Measurements from ENCODE around the gene NSFL1C. TPM values are rescaled to one million over a fixed set of nuclear protein-coding genes. Genes with fewer than 3 reads are reported as not detected.
A peak's percentile ranks its signal among the peaks of the same experiment; 100 is the strongest.

Gene NSFL1C
- total RNA-seq, 1 experiment from 2014 or later: 76.1 TPM

DNA sequence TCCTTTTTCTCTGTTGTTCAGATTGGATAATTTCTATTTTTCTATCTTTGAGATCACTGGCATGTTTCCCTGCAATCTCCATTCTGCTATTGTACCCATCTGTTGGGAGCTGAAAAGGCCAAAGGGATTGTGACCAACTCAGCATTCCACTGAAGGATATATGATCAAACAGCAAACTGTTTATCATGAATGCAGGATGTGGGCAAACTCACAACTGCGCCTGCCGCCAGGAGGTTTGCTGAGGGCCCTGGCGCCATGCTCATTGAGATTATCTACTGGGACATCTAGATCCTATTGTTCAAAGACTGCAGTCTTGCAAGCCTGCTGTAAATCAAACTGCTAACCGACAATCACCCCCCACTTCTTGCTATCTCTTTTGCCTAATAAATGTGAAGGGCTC lies 69.9 kb downstream of the NSFL1C start:
- H3K27ac Mint-ChIP-seq (ENCODE audit: low read depth, unreplicated experiment): no peak overlapping the region
- H3K4me1 Mint-ChIP-seq (ENCODE audit: insufficient read depth, unreplicated experiment): peaks cover 18% of the 10 kb centered on the region
- no peaks in the 10 kb centered on the region for H3K9me3 Mint-ChIP-seq (ENCODE audit: unreplicated experiment)
- H3K27me3 Mint-ChIP-seq (ENCODE audit: insufficient read depth, unreplicated experiment): no peaks in the 10 kb centered on the region
- ChIA-PET POLR2A (interaction anchor here (1.4 to 1.7 kb wide), 2 partner anchors 12 to 71 kb away, joined by 4 to 6 read pairs; no protein-coding TSS in a partner anchor), CTCF (interaction anchor here (0.6 to 0.9 kb wide), 3 partner anchors 42 to 305 kb away, joined by 3 read pairs; no protein-coding TSS in a partner anchor)
- TF ChIP-seq CTCF (IDR thresholded peaks at IDR 0.05; ENCODE audit: unreplicated experiment): no peak
- H3K4me3 Mint-ChIP-seq (ENCODE audit: unreplicated experiment): no peak overlapping the region
- no peaks in the 10 kb centered on the region for H3K36me3 Mint-ChIP-seq (ENCODE audit: insufficient read depth, unreplicated experiment)
- no TSS peak for BruUV-seq (replicated peaks)
- intact Hi-C loops (cut with micrococcal nuclease): no loop called here
- no peak for DNase-seq (ENCODE audit: unreplicated experiment)

GRCh38 chr20:1396264-1396663 lies 70.4 kb downstream of the NSFL1C start:
- Mint-ChIP-seq H3K36me3 (ENCODE audit: insufficient read depth, unreplicated experiment) (no peaks in the 10 kb centered on the region), H3K27ac (ENCODE audit: low read depth, unreplicated experiment) (no peak overlapping the region), H3K4me1 (ENCODE audit: insufficient read depth, unreplicated experiment) (peaks cover 21% of the 10 kb centered on the region), H3K9me3 (ENCODE audit: unreplicated experiment) (no peaks in the 10 kb centered on the region), H3K27me3 (ENCODE audit: insufficient read depth, unreplicated experiment) (no peaks in the 10 kb centered on the region), H3K4me3 (ENCODE audit: unreplicated experiment) (no peak overlapping the region)
- BruUV-seq (replicated peaks): no TSS peak
- ChIA-PET CTCF (interaction anchor here (0.7 kb wide), 1 partner anchor 989 kb away, joined by 3 read pairs; no protein-coding TSS in a partner anchor), POLR2A (interaction anchor here (1.4 to 1.7 kb wide), 3 partner anchors 13 to 71 kb away, joined by 4 to 6 read pairs (median 4); partner anchors contain the start of gene SDCBP2)
- intact Hi-C loops (cut with micrococcal nuclease): no loop called here
- TF ChIP-seq CTCF (IDR thresholded peaks at IDR 0.05; ENCODE audit: unreplicated experiment): no peak
- DNase-seq (ENCODE audit: unreplicated experiment): no peak

- POLR2A ChIA-PET: interaction anchor here (1.5 kb wide), 1 partner anchor 66 kb away, joined by 4 read pairs; the partner anchor contains the start of gene SDCBP2
- no peaks in the 10 kb centered on the region for H3K36me3 Mint-ChIP-seq (ENCODE audit: insufficient read depth, unreplicated experiment)
- no TSS peak for BruUV-seq (replicated peaks)
Observed at GRCh38 chr20:1394686-1395085, 72.0 kb downstream of the NSFL1C start.

DNA sequence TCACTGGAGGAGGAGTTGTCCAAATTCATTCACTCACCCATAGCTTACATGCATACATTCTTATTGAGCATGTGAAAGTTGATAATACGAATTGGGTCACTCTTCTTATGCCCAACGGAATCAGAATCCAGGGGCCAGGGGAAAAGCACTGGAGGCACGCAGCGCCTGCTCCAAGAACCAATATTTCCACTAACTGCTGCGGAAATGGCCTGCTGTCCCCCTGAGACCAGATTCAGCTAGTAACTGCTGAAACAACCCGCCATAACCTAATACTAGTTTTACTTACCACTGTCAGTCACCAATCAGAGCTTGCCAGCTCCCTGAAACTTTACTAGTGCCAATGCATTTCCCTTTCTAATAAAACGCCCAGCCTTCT lies 73.2 kb downstream of the NSFL1C start:
- TF ChIP-seq CTCF (IDR thresholded peaks at IDR 0.05; ENCODE audit: unreplicated experiment): no peak
- intact Hi-C loops (cut with micrococcal nuclease): loop anchor here (1.0 to 5.0 kb wide), 4 partner anchors 44 to 109 kb away; partner anchors contain the start of gene NSFL1C
- no TSS peak for BruUV-seq (replicated peaks)
- CTCF ChIA-PET: interaction anchor here (0.6 to 4.2 kb wide), 4 partner anchors 44 to 575 kb away, joined by 3 to 31 read pairs (median 4); no protein-coding TSS in a partner anchor
- H3K27me3 Mint-ChIP-seq (ENCODE audit: insufficient read depth, unreplicated experiment): no peaks in the 10 kb centered on the region
- no peak for DNase-seq (ENCODE audit: unreplicated experiment)
- no peaks in the 10 kb centered on the region for H3K9me3 Mint-ChIP-seq (ENCODE audit: unreplicated experiment)
- H3K4me1 Mint-ChIP-seq (ENCODE audit: insufficient read depth, unreplicated experiment): peaks cover 30% of the 10 kb centered on the region
- peak overlapping the region; percentile 83 for H3K4me3 Mint-ChIP-seq (ENCODE audit: unreplicated experiment)
- peak overlapping the region; percentile 91 for H3K27ac Mint-ChIP-seq (ENCODE audit: low read depth, unreplicated experiment)
- H3K36me3 Mint-ChIP-seq (ENCODE audit: insufficient read depth, unreplicated experiment): peaks cover 3% of the 10 kb centered on the region
- POLR2A ChIA-PET: interaction anchor here (0.8 to 5.8 kb wide), 14 partner anchors 9 to 157 kb away, joined by 3 to 184 read pairs (median 3); partner anchors contain the start of genes NSFL1C and SDCBP2

More at GRCh38 chr20:1394686-1395085, 72.0 kb downstream of the NSFL1C start:
- peaks cover 21% of the 10 kb centered on the region for H3K4me1 Mint-ChIP-seq (ENCODE audit: insufficient read depth, unreplicated experiment)
- CTCF ChIA-PET: interaction anchor here (0.8 kb wide), 1 partner anchor 45 kb away, joined by 7 read pairs; no protein-coding TSS in a partner anchor
- TF ChIP-seq CTCF (IDR thresholded peaks at IDR 0.05; ENCODE audit: unreplicated experiment): no peak
- no peak for DNase-seq (ENCODE audit: unreplicated experiment)
- no peak overlapping the region for H3K4me3 Mint-ChIP-seq (ENCODE audit: unreplicated experiment)
- no peaks in the 10 kb centered on the region for H3K27me3 Mint-ChIP-seq (ENCODE audit: insufficient read depth, unreplicated experiment)
- intact Hi-C loops (cut with micrococcal nuclease): loop anchor here (5.0 kb wide), 1 partner anchor 43 kb away; no protein-coding TSS in a partner anchor
- H3K9me3 Mint-ChIP-seq (ENCODE audit: unreplicated experiment): no peaks in the 10 kb centered on the region
- no peak overlapping the region for H3K27ac Mint-ChIP-seq (ENCODE audit: low read depth, unreplicated experiment)

All from MCF 10A (cell line).